H9 (cell line): ENCODE data around the gene CCDC3. TPM values are rescaled to one million over a fixed set of nuclear protein-coding genes. Genes with fewer than 3 reads are reported as not detected.

Experiments used
- DNase-seq: peaks from one replicate; pipeline ENCODE4 v3.0.0-alpha.2; 2017
- H2AFZ ChIP-seq: one replicate; pipeline ENCODE4 v1.6.1; 2013; ENCODE audit warnings: mild to moderate bottlenecking, low read length, control low read depth, moderate library complexity
- H2AK5ac ChIP-seq: 2 replicates; pipeline ENCODE4 v1.6.1; 2013; ENCODE audit warnings: low read length, control low read depth, mixed read lengths; ENCODE audit not compliant: insufficient read length
- H2BK120ac ChIP-seq: one replicate; pipeline ENCODE4 v1.6.1; 2013; ENCODE audit warnings: low read depth, mild to moderate bottlenecking, low read length, control low read depth, inconsistent platforms; ENCODE audit not compliant: poor library complexity, severe bottlenecking
- H2BK12ac ChIP-seq: 2 replicates; pipeline ENCODE4 v1.6.1; 2013; ENCODE audit warnings: low read length, control low read depth, mixed read lengths, low read depth; ENCODE audit not compliant: insufficient read length
- H2BK15ac ChIP-seq: 2 replicates; pipeline ENCODE4 v1.6.1; 2013; ENCODE audit warnings: low read depth, low read length, control low read depth
- H2BK20ac ChIP-seq: one replicate; pipeline ENCODE4 v1.6.1; 2013; ENCODE audit warnings: low read depth, mild to moderate bottlenecking, low read length, control low read depth, inconsistent platforms; ENCODE audit not compliant: poor library complexity, severe bottlenecking
- H2BK5ac ChIP-seq: 2 replicates; pipeline ENCODE4 v1.6.1; 2013; ENCODE audit warnings: low read length, control low read depth, mixed read lengths; ENCODE audit not compliant: insufficient read length
- H3K14ac ChIP-seq: 2 replicates; pipeline ENCODE4 v1.6.1; 2013; ENCODE audit warnings: low read length, control low read depth; ENCODE audit not compliant: insufficient read depth
- H3K18ac ChIP-seq: 2 replicates; pipeline ENCODE4 v1.6.1; 2013; ENCODE audit warnings: low read depth, mild to moderate bottlenecking, mixed read lengths, low read length, control low read depth; ENCODE audit not compliant: insufficient read length
- H3K23ac ChIP-seq: 2 replicates; pipeline ENCODE4 v1.6.1; 2013; ENCODE audit warnings: low read length, control low read depth, mixed read lengths, low read depth; ENCODE audit not compliant: insufficient read length
- H3K23me2 ChIP-seq: 2 replicates; pipeline ENCODE4 v1.6.1; 2013; ENCODE audit warnings: low read depth, mild to moderate bottlenecking, mixed read lengths, low read length, control low read depth; ENCODE audit not compliant: insufficient read length, poor library complexity, severe bottlenecking
- H3K27ac ChIP-seq: 2 replicates; pipeline ENCODE4 v1.5.1; 2013; ENCODE audit warnings: low read length, control low read depth, mixed read lengths, low read depth; ENCODE audit not compliant: insufficient read length
- H3K27me3 ChIP-seq: 2 replicates; pipeline ENCODE4 v1.6.1; 2013; ENCODE audit warnings: low read length, control low read depth, inconsistent platforms; ENCODE audit not compliant: insufficient read depth
- H3K4ac ChIP-seq: 2 replicates; pipeline ENCODE4 v1.6.1; 2013; ENCODE audit warnings: low read depth, mild to moderate bottlenecking, control low read depth, inconsistent platforms, low read length, moderate library complexity
- H3K4me1 ChIP-seq: 2 replicates; pipeline ENCODE4 v1.6.1; 2013; ENCODE audit warnings: low read length, control low read depth, inconsistent platforms; ENCODE audit not compliant: insufficient read depth
- H3K4me2 ChIP-seq: 2 replicates; pipeline ENCODE4 v1.6.1; 2013; ENCODE audit warnings: low read length, control low read depth, mixed read lengths; ENCODE audit not compliant: insufficient read length, insufficient read depth
- H3K56ac ChIP-seq: 2 replicates; pipeline ENCODE4 v1.6.1; 2013; ENCODE audit warnings: low read depth, mild to moderate bottlenecking, mixed read lengths, low read length, control low read depth; ENCODE audit not compliant: insufficient read length
- H3K79me1 ChIP-seq: 2 replicates; pipeline ENCODE4 v1.6.1; 2013; ENCODE audit warnings: low read depth, mild to moderate bottlenecking, moderate library complexity, low read length, control low read depth, inconsistent platforms; ENCODE audit not compliant: insufficient read depth, poor library complexity, severe bottlenecking
- H3K79me2 ChIP-seq: 2 replicates; pipeline ENCODE4 v1.6.1; 2013; ENCODE audit warnings: low read length, control low read depth, inconsistent platforms; ENCODE audit not compliant: insufficient read depth
- H3K9ac ChIP-seq: 2 replicates; pipeline ENCODE4 v1.6.1; 2013; ENCODE audit warnings: low read length, control low read depth, mixed read lengths; ENCODE audit not compliant: insufficient read length; ENCODE audit errors: extremely low read depth
- H3K9me3 ChIP-seq: one replicate; pipeline ENCODE4 v1.6.1; 2013; ENCODE audit warnings: low read depth, low read length, inconsistent platforms; ENCODE audit not compliant: control insufficient read depth
- H3T11ph ChIP-seq: one replicate; pipeline ENCODE4 v1.6.1; 2013; ENCODE audit warnings: mild to moderate bottlenecking, low read length, control low read depth, inconsistent platforms
- H4K20me1 ChIP-seq: one replicate; pipeline ENCODE4 v1.6.1; 2013; ENCODE audit not compliant: control insufficient read depth, insufficient read length, insufficient read depth
- H4K5ac ChIP-seq: 2 replicates; pipeline ENCODE4 v1.6.1; 2013; ENCODE audit warnings: low read depth, mild to moderate bottlenecking, mixed read lengths, low read length, control low read depth; ENCODE audit not compliant: insufficient read length
- H4K8ac ChIP-seq: replicated peaks from 2 replicates; pipeline ENCODE4 v1.6.1; 2013; ENCODE audit warnings: low read length, control low read depth, mixed read lengths, low read depth; ENCODE audit not compliant: insufficient read length
- H4K91ac ChIP-seq: 2 replicates; pipeline ENCODE4 v1.6.1; 2013; ENCODE audit warnings: low read depth, mild to moderate bottlenecking, moderate library complexity, mixed read lengths, low read length, control low read depth; ENCODE audit not compliant: insufficient read length
- H3K27ac Mint-ChIP-seq, 3 experiments: 2 replicates in 2 of 3; 3 replicates in 1 of 3; pipeline ENCODE4 v1.8.0; 2020 to 2021; ENCODE audit warnings: mixed read lengths in 3 of 3, mild to moderate bottlenecking in 1 of 3, moderate library complexity in 1 of 3
- H3K27me3 Mint-ChIP-seq: 2 replicates; pipeline ENCODE4 v1.8.0; 2021; ENCODE audit warnings: low read depth, mild to moderate bottlenecking, moderate library complexity, mixed read lengths
- H3K36me3 Mint-ChIP-seq, 3 experiments: 2 replicates in 2 of 3; 3 replicates in 1 of 3; pipeline ENCODE4 v1.8.0; 2020 to 2021; ENCODE audit warnings: low read depth in 3 of 3, mixed read lengths in 3 of 3; ENCODE audit not compliant: insufficient read depth in 1 of 3
- H3K4me1 Mint-ChIP-seq, 2 experiments: 2 replicates each; pipeline ENCODE4 v1.8.0; 2020; ENCODE audit warnings: mixed read lengths in 2 of 2
- H3K4me3 Mint-ChIP-seq, 2 experiments: 2 replicates in 1 of 2; 3 replicates in 1 of 2; pipeline ENCODE4 v1.8.0; 2020 to 2021; ENCODE audit warnings: mild to moderate bottlenecking in 2 of 2, mixed read lengths in 2 of 2, moderate library complexity in 1 of 2
- H3K9me3 Mint-ChIP-seq, 2 experiments: 2 replicates in 1 of 2; 3 replicates in 1 of 2; pipeline ENCODE4 v1.8.0; 2020; ENCODE audit warnings: mild to moderate bottlenecking in 2 of 2, mixed read lengths in 2 of 2, moderate library complexity in 1 of 2
- WGBS: extraction: QIAGEN DNeasy Blood & Tissue Kit; methylation state at CpG from one replicate; pipeline ENCODE4 v1.1.7; 2013; ENCODE audit warnings: missing lambda C conversion rate, low lambda C conversion rate, mixed read lengths; ENCODE audit not compliant: insufficient read length; ENCODE audit errors: extremely low coverage; 5-methylcytosine and 5-hydroxymethylcytosine counted together
- total RNA-seq: library from RNA; stranded (reverse); gene quantifications from 2 replicates; pipeline ENCODE4 v1.2.1, GENCODE V29; 2021
- TF ChIP-seq, protein P1 (sequence below): fragments of 200-600 bp; sonication (generic); conservative IDR thresholded peaks from 3 replicates; pipeline ENCODE4 v1.8.0; 2021; ENCODE audit warnings: antibody characterized with exemption, mild to moderate bottlenecking

CCDC3 gene
- total RNA-seq, 1 experiment from 2014 or later = 2.3 TPM

DNA sequence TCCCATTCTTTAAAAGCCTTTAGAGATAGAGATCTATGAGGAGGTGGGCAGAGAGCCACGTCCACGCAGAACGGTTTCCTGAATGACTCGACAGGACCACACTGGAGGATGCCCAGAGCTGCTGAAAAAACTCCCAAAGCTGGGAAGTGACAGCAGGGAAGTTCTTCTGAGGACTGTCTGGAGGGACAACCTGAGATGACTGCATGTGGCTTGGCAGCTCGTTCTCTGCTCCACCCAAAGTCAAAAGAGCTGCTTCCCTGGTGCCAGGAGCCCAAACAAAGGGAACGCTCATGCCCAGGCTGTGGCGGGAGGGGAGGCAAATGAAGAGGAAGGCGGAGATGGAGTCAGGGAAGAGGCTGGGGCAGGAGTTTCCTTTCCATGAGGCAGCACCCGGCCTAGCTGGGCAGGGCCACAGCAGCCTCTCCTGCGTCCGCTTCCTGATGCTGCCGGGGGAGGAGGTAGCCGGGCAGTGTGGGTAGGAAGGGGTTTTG lies 95.4 kb downstream of the CCDC3 start:
- H3K79me2 ChIP-seq = no peaks in the 10 kb centered on the region
- no CpG with 5 or more reads among the region's 13 CpGs for WGBS
- TF ChIP-seq, protein P1, sequence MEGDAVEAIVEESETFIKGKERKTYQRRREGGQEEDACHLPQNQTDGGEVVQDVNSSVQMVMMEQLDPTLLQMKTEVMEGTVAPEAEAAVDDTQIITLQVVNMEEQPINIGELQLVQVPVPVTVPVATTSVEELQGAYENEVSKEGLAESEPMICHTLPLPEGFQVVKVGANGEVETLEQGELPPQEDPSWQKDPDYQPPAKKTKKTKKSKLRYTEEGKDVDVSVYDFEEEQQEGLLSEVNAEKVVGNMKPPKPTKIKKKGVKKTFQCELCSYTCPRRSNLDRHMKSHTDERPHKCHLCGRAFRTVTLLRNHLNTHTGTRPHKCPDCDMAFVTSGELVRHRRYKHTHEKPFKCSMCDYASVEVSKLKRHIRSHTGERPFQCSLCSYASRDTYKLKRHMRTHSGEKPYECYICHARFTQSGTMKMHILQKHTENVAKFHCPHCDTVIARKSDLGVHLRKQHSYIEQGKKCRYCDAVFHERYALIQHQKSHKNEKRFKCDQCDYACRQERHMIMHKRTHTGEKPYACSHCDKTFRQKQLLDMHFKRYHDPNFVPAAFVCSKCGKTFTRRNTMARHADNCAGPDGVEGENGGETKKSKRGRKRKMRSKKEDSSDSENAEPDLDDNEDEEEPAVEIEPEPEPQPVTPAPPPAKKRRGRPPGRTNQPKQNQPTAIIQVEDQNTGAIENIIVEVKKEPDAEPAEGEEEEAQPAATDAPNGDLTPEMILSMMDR = no peak
- Mint-ChIP-seq H3K27me3 (no peaks in the 10 kb centered on the region; the same call in 1 of the 2 replicates), H3K9me3 (no peaks in the 10 kb centered on the region), H3K36me3 (no peaks in the 10 kb centered on the region; a peak in 1 of 7 replicates), H3K27ac (no peak overlapping the region), H3K4me3 (no peak overlapping the region), H3K4me1 (peaks cover 13 to 14% of the 10 kb centered on the region in 2 experiments)
- H3T11ph ChIP-seq = no peak overlapping the region
- H4K20me1 ChIP-seq = no peaks in the 10 kb centered on the region
- H3K18ac ChIP-seq = no peak overlapping the region
- no peak overlapping the region for H3K23ac ChIP-seq
- H2AFZ ChIP-seq = no peak overlapping the region
- no peaks in the 10 kb centered on the region for H3K79me1 ChIP-seq
- DNase-seq = no peak
- no peak overlapping the region for H3K4me2 ChIP-seq
- no peaks in the 10 kb centered on the region for H3K23me2 ChIP-seq
- no peaks in the 10 kb centered on the region for H3K9me3 ChIP-seq
- no peak overlapping the region for H4K91ac ChIP-seq
- H2BK15ac ChIP-seq = no peak overlapping the region
- H3K27me3 ChIP-seq = no peaks in the 10 kb centered on the region
- no peak overlapping the region for H3K4ac ChIP-seq
- H2BK20ac ChIP-seq = no peak overlapping the region
- no peak overlapping the region for H2BK12ac ChIP-seq
- no peak overlapping the region for H3K14ac ChIP-seq
- no peaks in the 10 kb centered on the region for H3K4me1 ChIP-seq
- H2AK5ac ChIP-seq = no peak overlapping the region
- H3K27ac ChIP-seq = no peak overlapping the region
- H4K5ac ChIP-seq = no peak overlapping the region
- no peak overlapping the region for H3K9ac ChIP-seq
- no peak overlapping the region for H4K8ac ChIP-seq
- no peak overlapping the region for H2BK5ac ChIP-seq
- H3K56ac ChIP-seq = no peak overlapping the region
- H2BK120ac ChIP-seq = no peak overlapping the region
